Muscle of leg (tissue), 16 donors: ENCODE measurements around the gene TCP10L. TPM values are rescaled to one million over a fixed set of nuclear protein-coding genes. Genes with fewer than 3 reads are reported as not detected.
"Not testable (repeated sequence)": the region's sequence is repeated elsewhere in the genome, so short reads cannot be mapped to it uniquely, and the experiment has no call there.

Experiments
- DNase-seq: peaks from one replicate; pipeline ENCODE4 v3.0.0; 2013
- H3K27ac ChIP-seq: one replicate; pipeline ENCODE4 v1.5.1; 2013; ENCODE audit warnings: mild to moderate bottlenecking, low read length, control low read depth
- H3K27me3 ChIP-seq: one replicate; pipeline ENCODE4 v1.6.1; 2013; ENCODE audit warnings: low read length; ENCODE audit not compliant: control insufficient read depth, insufficient read depth
- H3K36me3 ChIP-seq: one replicate; pipeline ENCODE4 v1.6.1; 2013; ENCODE audit warnings: low read length; ENCODE audit not compliant: control insufficient read depth, insufficient read depth
- H3K4me1 ChIP-seq: one replicate; pipeline ENCODE4 v1.6.1; 2013; ENCODE audit warnings: low read length; ENCODE audit not compliant: control insufficient read depth, insufficient read depth
- H3K4me3 ChIP-seq: one replicate; pipeline ENCODE4 v1.5.1; 2013; ENCODE audit warnings: low read length, control low read depth
- H3K9me3 ChIP-seq: replicated peaks from 2 replicates; pipeline ENCODE4 v1.6.1; 2013; ENCODE audit warnings: low read depth, low read length; ENCODE audit not compliant: control insufficient read depth
- WGBS: methylation state at CpG from one replicate; pipeline ENCODE4 v1.1.5; 2013; ENCODE audit warnings: missing lambda C conversion rate; ENCODE audit not compliant: insufficient coverage; 5-methylcytosine and 5-hydroxymethylcytosine counted together
- long read RNA-seq, 11 donors: transcript quantifications; one replicate each; lab custom pipeline, GENCODE V29; 2026
- polyA plus RNA-seq, 8 donors: library from polyadenylated mRNA; unstranded; fragments of 120-200 nt; gene quantifications; one replicate each; pipeline versions ENCODE4 v1.2.1 to v1.2.3, GENCODE V29; 2013; ENCODE audit warnings: inconsistent platforms in 1 of 8, low replicate concordance in 1 of 8; ENCODE audit not compliant: insufficient read length in 8 of 8, insufficient read depth in 1 of 8
- total RNA-seq: library from RNA; stranded (reverse); fragments of 120-200 nt; gene quantifications from one replicate; pipeline ENCODE4 v1.2.4, GENCODE V29; 2013

The TCP10L gene
- total RNA-seq = 1.6 TPM
- 1 to 10 TPM in 3 of 8 donors, under 1 TPM in 5; 0.74 to 1.3 (median 0.87) TPM for polyA plus RNA-seq
- long read RNA-seq, donor 1 = 0 reads
- long read RNA-seq, donor 2 = 0 reads
- long read RNA-seq, donor 3 = 0 reads
- long read RNA-seq, donor 4 = 0 reads
- long read RNA-seq, donor 5 = 0 reads
- long read RNA-seq, donor 6 = 0 reads
- long read RNA-seq, donor 7 = 0 reads
- long read RNA-seq, donor 8 = 0 reads
- long read RNA-seq, donor 9 = 0 reads
- long read RNA-seq, donor 10 = 0 reads
- long read RNA-seq, donor 11 = 0 reads

GRCh38 chr21:32585042-32585710 lies at the start of gene TCP10L:
Gene TCP10L, minus strand, starts transcription at chr21:32585523. Its CDS starts 1,219 bp downstream, at chr21:32584304.
- 77% methylated on average over 15 of the region's 17 CpGs for WGBS
- Histone ChIP-seq H3K36me3 (no peaks in the 10 kb centered on the region), H3K4me3 (no peak within 1 kb of the TSS), H3K9me3 (no peaks in the 10 kb centered on the region), H3K27me3 (no peaks in the 10 kb centered on the region), H3K4me1 (no peaks in the 10 kb centered on the region), H3K27ac (no peak within 1 kb of the TSS)
- DNase-seq = no peak

GRCh38 chr21:32626621-32627196 lies 41.4 kb upstream of the TCP10L start:
- H3K4me3 ChIP-seq = no peak overlapping the region
- no peaks in the 10 kb centered on the region for H3K27me3 ChIP-seq
- no peaks in the 10 kb centered on the region for H3K4me1 ChIP-seq
- H3K9me3 ChIP-seq = peaks cover 3% of the 10 kb centered on the region
- 100% methylated on average over 1 of the region's 3 CpGs for WGBS
- H3K36me3 ChIP-seq = peaks cover 10% of the 10 kb centered on the region
- H3K27ac ChIP-seq = no peak overlapping the region
- no peak for DNase-seq

- not testable (repeated sequence) for H3K4me1 ChIP-seq, H3K27me3 ChIP-seq, DNase-seq, H3K36me3 ChIP-seq, H3K27ac ChIP-seq, H3K4me3 ChIP-seq, H3K9me3 ChIP-seq
- WGBS = 80% methylated on average over 1 of the region's 6 CpGs
Measured at GRCh38 chr21:32618218-32618617, 32.9 kb upstream of the TCP10L start.

- no peaks in the 10 kb centered on the region for H3K27me3 ChIP-seq
- peak overlapping the region; percentile 98 for H3K27ac ChIP-seq
- no peaks in the 10 kb centered on the region for H3K9me3 ChIP-seq
- peaks cover 11% of the 10 kb centered on the region for H3K4me1 ChIP-seq
- WGBS = no CpG with 5 or more reads among the region's 16 CpGs
- H3K4me3 ChIP-seq = peak overlapping the region; percentile 80
- peaks cover 7% of the 10 kb centered on the region for H3K36me3 ChIP-seq
- no peak for DNase-seq
Measured at GRCh38 chr21:32613436-32614043, 28.2 kb upstream of the TCP10L start.

GRCh38 chr21:32612999-32613337 lies 27.6 kb upstream of the TCP10L start:
- Histone ChIP-seq H3K27ac (peak overlapping the region; percentile 98), H3K4me1 (peaks cover 11% of the 10 kb centered on the region), H3K27me3 (no peaks in the 10 kb centered on the region), H3K4me3 (peak overlapping the region; percentile 80), H3K36me3 (peaks cover 7% of the 10 kb centered on the region), H3K9me3 (no peaks in the 10 kb centered on the region)
- no peak for DNase-seq
- WGBS = 2% methylated on average over 11 of the region's 15 CpGs

- H3K27me3 ChIP-seq = no peaks in the 10 kb centered on the region
- H3K36me3 ChIP-seq = peaks cover 12% of the 10 kb centered on the region
- peak within 1 kb of the TSS; percentile 80 for H3K4me3 ChIP-seq
- no peaks in the 10 kb centered on the region for H3K9me3 ChIP-seq
- WGBS = under 1% methylated on average over 80 of the region's 81 CpGs
- peaks cover 11% of the 10 kb centered on the region for H3K4me1 ChIP-seq
- peak; percentile 97 for DNase-seq
- peak within 1 kb of the TSS; percentile 98 for H3K27ac ChIP-seq
Measured at GRCh38 chr21:32612075-32612998, 27.0 kb upstream of the TCP10L start, which contains the start of gene CFAP298. Gene CFAP298, minus strand, starts transcription at chr21:32612377. Its CDS starts 134 bp downstream, at chr21:32612243.

GRCh38 chr21:32611471-32611997 lies 26.2 kb upstream of the TCP10L start:
- H3K27ac ChIP-seq = peak overlapping the region; percentile 98
- peaks cover 13% of the 10 kb centered on the region for H3K36me3 ChIP-seq
- H3K4me3 ChIP-seq = peak overlapping the region; percentile 80
- peaks cover 11% of the 10 kb centered on the region for H3K4me1 ChIP-seq
- H3K27me3 ChIP-seq = no peaks in the 10 kb centered on the region
- DNase-seq = peak; percentile 25
- WGBS = 0% methylated on average over 28 of the region's 28 CpGs
- no peaks in the 10 kb centered on the region for H3K9me3 ChIP-seq

GRCh38 chr21:32610940-32611339 lies 25.6 kb upstream of the TCP10L start:
- H3K4me3 ChIP-seq, DNase-seq: not testable (repeated sequence)

GRCh38 chr21:32608851-32609250 lies 23.5 kb upstream of the TCP10L start:
- H3K4me3 ChIP-seq = no peak overlapping the region
- peaks cover 39% of the 10 kb centered on the region for H3K36me3 ChIP-seq
- 100% methylated on average over 1 of the region's 5 CpGs for WGBS
- peaks cover 11% of the 10 kb centered on the region for H3K4me1 ChIP-seq
- no peak overlapping the region for H3K27ac ChIP-seq
- no peak for DNase-seq
- no peaks in the 10 kb centered on the region for H3K27me3 ChIP-seq
- H3K9me3 ChIP-seq = no peaks in the 10 kb centered on the region

More at GRCh38 chr21:32610940-32611339, 25.6 kb upstream of the TCP10L start:
- H3K9me3 ChIP-seq, H3K27me3 ChIP-seq, H3K27ac ChIP-seq: not testable (repeated sequence)
- peaks cover 19% of the 10 kb centered on the region for H3K36me3 ChIP-seq
- H3K4me1 ChIP-seq = peaks cover 11% of the 10 kb centered on the region
- 80% methylated on average over 11 of the region's 17 CpGs for WGBS
